Measurements from ENCODE around the gene TMIE. TPM values are rescaled to one million over a fixed set of nuclear protein-coding genes. Genes with fewer than 3 reads are reported as not detected.

The TMIE gene
- total and polyA plus RNA-seq, 2 of the 8 experiments (the other 6 are each of a cell fraction or from before 2014, with no cell fraction given): 0.45 to 0.67 TPM

GRCh38 chr3:46684891-46685290 lies 16.3 kb upstream of the TMIE start:
- POLR2A ChIA-PET (ENCODE audit: partially characterized antibody): interaction anchor here (1.2 kb wide), 1 partner anchor 14 kb away, joined by 3 read pairs; no protein-coding TSS in a partner anchor
- WGBS, 2 experiments (ENCODE audit: extremely low coverage in 1 of 2, insufficient coverage in 1 of 2, insufficient read length in 1 of 2, insufficient replicate concordance in 2 of 2, low coverage in 1 of 2, low lambda C conversion rate in 2 of 2, missing lambda C conversion rate in 1 of 2): 80% methylated on average over 2 of the region's 2 CpGs; no CpG with 5 or more reads in 1 of the 2 experiments
- H2BK20ac ChIP-seq (ENCODE audit: low read length): no peak overlapping the region
- H3K4me1 ChIP-seq (replicated peaks in 1 of 4; ENCODE audit: control insufficient read depth in 3 of 4, insufficient read depth in 4 of 4, low read length in 3 of 4): peaks cover 0 to 3% (median 0%) of the 10 kb centered on the region in 4 experiments; a peak in 1 of 7 replicates
- DNase-seq (ENCODE audit: low read depth in 1 of 2, low spot score in 2 of 2) (no peak), FAIRE-seq (no peak)
- no peak overlapping the region for H3K4ac ChIP-seq (replicated peaks; ENCODE audit: insufficient read length, low read depth, low read length)
- no peaks in the 10 kb centered on the region for H3K79me2 ChIP-seq (ENCODE audit: control insufficient read depth in 1 of 2, insufficient read depth in 2 of 2, low read length in 2 of 2)
- H4K20me1 ChIP-seq (replicated peaks in 1 of 2; ENCODE audit: control insufficient read depth in 1 of 2, insufficient read depth in 2 of 2, low read length in 2 of 2): peaks cover 0 to 2% of the 10 kb centered on the region in 2 experiments
- H3K27me3 ChIP-seq (replicated peaks in 1 of 4; ENCODE audit: control insufficient read depth in 3 of 4, extremely low read depth in 1 of 4, insufficient read depth in 3 of 4, low read length in 3 of 4): no peaks in the 10 kb centered on the region
- H2BK5ac ChIP-seq (ENCODE audit: low read depth, low read length): no peak overlapping the region
- H3K4me3 ChIP-seq (ENCODE audit: extremely low read depth in 1 of 4, insufficient read depth in 2 of 4, low read depth in 3 of 4, low read length in 4 of 4): no peak overlapping the region
- no peak overlapping the region for H2BK120ac ChIP-seq (replicated peaks; ENCODE audit: low read depth, low read length)
- no peak overlapping the region for H3K14ac ChIP-seq (ENCODE audit: insufficient read length)
- no peak overlapping the region for H3K9ac ChIP-seq (replicated peaks in 1 of 4; ENCODE audit: extremely low read depth in 1 of 4, low read depth in 3 of 4, low read length in 3 of 4)
- no peak overlapping the region for H3K4me2 ChIP-seq (ENCODE audit: insufficient read depth in 1 of 2, low read depth in 2 of 2, low read length in 2 of 2)
- H2AK5ac ChIP-seq (ENCODE audit: low read depth, low read length): no peak overlapping the region; the same call in 1 of the 2 replicates
- CTCF ChIA-PET (ENCODE audit: partially characterized antibody): interaction anchor here (0.9 to 10.3 kb wide), 14 partner anchors 10 to 318 kb away, joined by 3 to 64 read pairs (median 4); partner anchors contain the start of gene ALS2CL
- H3K23me2 ChIP-seq (ENCODE audit: low read depth, low read length): no peaks in the 10 kb centered on the region
- no peaks in the 10 kb centered on the region for H3K79me1 ChIP-seq (ENCODE audit: low read depth, low read length)
- no peak overlapping the region for H3K18ac ChIP-seq (ENCODE audit: extremely low read depth, low read length)
- H4K91ac ChIP-seq (replicated peaks; ENCODE audit: insufficient read length, low read length): no peak overlapping the region
- H4K8ac ChIP-seq (ENCODE audit: extremely low read depth, insufficient read depth, low read length): no peak overlapping the region
- no peak overlapping the region for H3K23ac ChIP-seq (ENCODE audit: insufficient read length)
- no peak overlapping the region for H2BK12ac ChIP-seq (ENCODE audit: low read depth, low read length)
- no peak overlapping the region for H2AFZ ChIP-seq (ENCODE audit: low read length)
- no peaks in the 10 kb centered on the region for H3K9me3 ChIP-seq (ENCODE audit: insufficient read depth in 2 of 2, low read depth in 1 of 2, low read length in 1 of 2)
- no peak overlapping the region for H4K5ac ChIP-seq (ENCODE audit: insufficient read length, low read depth, low read length)
- no peak overlapping the region for H2BK15ac ChIP-seq (ENCODE audit: low read length)
- no peaks in the 10 kb centered on the region for H3K36me3 ChIP-seq (ENCODE audit: control insufficient read depth in 2 of 4, insufficient read depth in 4 of 4, low read length in 3 of 4)
- no peak overlapping the region for H3K56ac ChIP-seq (replicated peaks; ENCODE audit: insufficient read length, low read depth, low read length)
- H3K27ac ChIP-seq (ENCODE audit: low read depth, low read length): no peak overlapping the region
- TF ChIP-seq EP300 (IDR thresholded peaks at IDR 0.05; ENCODE audit: borderline replicate concordance in 1 of 2, low read depth in 2 of 2, low read length in 2 of 2) (no peak), SIN3A (conservative IDR thresholded peaks at IDR 0.05 in 1 of 2, IDR thresholded peaks at IDR 0.05 in 1 of 2; ENCODE audit: low read depth in 1 of 2, low read length in 2 of 2) (no peak), POU5F1 (IDR thresholded peaks at IDR 0.05; ENCODE audit: low read depth, low read length) (no peak), BRCA1 (IDR thresholded peaks at IDR 0.05; ENCODE audit: low read depth, low read length) (no peak), CBX8 (IDR thresholded peaks at IDR 0.05; ENCODE audit: borderline replicate concordance, low read depth, low read length) (no peak), JUN (IDR thresholded peaks at IDR 0.05; ENCODE audit: low read depth, low read length) (no peak), POLR2A (IDR thresholded peaks at IDR 0.05; ENCODE audit: control extremely low read depth in 1 of 2, low read depth in 2 of 2, low read length in 2 of 2) (no peak), CTCF (IDR thresholded peaks at IDR 0.05; ENCODE audit: control extremely low read depth in 1 of 3, insufficient read depth in 1 of 3, low read depth in 1 of 3, low read length in 3 of 3) (no peak), CHD2 (IDR thresholded peaks at IDR 0.05; ENCODE audit: low read length) (no peak), TAF7 (optimal IDR thresholded peaks at IDR 0.05; ENCODE audit: borderline replicate concordance, low read depth, low read length) (no peak), MAFK (IDR thresholded peaks at IDR 0.05; ENCODE audit: low read depth, low read length) (no peak), ASH2L (IDR thresholded peaks at IDR 0.05; ENCODE audit: low read length) (no peak)
